Epithelial cell of proximal tubule (primary cell): ENCODE data around the gene GADD45B. TPM values are rescaled to one million over a fixed set of nuclear protein-coding genes. Genes with fewer than 3 reads are reported as not detected.

Source experiments
- DNase-seq: peaks from one replicate; pipeline ENCODE4 v3.0.0-alpha.2; 2011; ENCODE audit warnings: low read depth
- H3K4me3 ChIP-seq: 2 replicates; pipeline ENCODE4 v1.5.1; 2011; ENCODE audit warnings: low read depth, mild to moderate bottlenecking, low read length
- CTCF ChIP-seq: conservative IDR thresholded peaks from 2 replicates; pipeline ENCODE4 v1.5.1; 2012; ENCODE audit warnings: low read depth, mild to moderate bottlenecking, low read length
- total RNA-seq: library from RNA; depleted of rRNA; stranded (reverse); fragments of >200 nt; gene quantifications from 2 replicates; pipeline ENCODE4 v1.2.3, GENCODE V29; 2015

The GADD45B gene
- total RNA-seq, 1 donor from 2014 or later, result 29.2 TPM

GRCh38 chr19:2429917-2430535 lies 45.9 kb upstream of the GADD45B start:
- TF ChIP-seq CTCF, result no peak
- DNase-seq, result no peak
- no peak overlapping the region for H3K4me3 ChIP-seq

GRCh38 chr19:2431318-2432055 lies 44.4 kb upstream of the GADD45B start:
- no peak for DNase-seq
- TF ChIP-seq CTCF, result no peak
- H3K4me3 ChIP-seq, result no peak overlapping the region

- no peak for DNase-seq
- no peak overlapping the region for H3K4me3 ChIP-seq
- no peak for TF ChIP-seq CTCF
Observed at GRCh38 chr19:2432131-2432848, 43.6 kb upstream of the GADD45B start.

GRCh38 chr19:2433854-2434253 lies 42.1 kb upstream of the GADD45B start:
- TF ChIP-seq CTCF, result no peak
- no peak for DNase-seq
- no peak overlapping the region for H3K4me3 ChIP-seq

- TF ChIP-seq CTCF, result no peak
- DNase-seq, result no peak
- no peak overlapping the region for H3K4me3 ChIP-seq
Observed at GRCh38 chr19:2434267-2434666, 41.7 kb upstream of the GADD45B start.

GRCh38 chr19:2434721-2435265 lies 41.1 kb upstream of the GADD45B start:
- DNase-seq, result no peak
- H3K4me3 ChIP-seq, result no peak overlapping the region
- no peak for TF ChIP-seq CTCF
